Measurements from ENCODE around the gene XRCC1. TPM values are rescaled to one million over a fixed set of nuclear protein-coding genes. Genes with fewer than 3 reads are reported as not detected.
A peak's percentile ranks its signal among the peaks of the same experiment; 100 is the strongest.

XRCC1 gene
- total RNA-seq, 1 donor from 2014 or later: 29.6 TPM

GRCh38 chr19:43575955-43576878 is 890 bp upstream of the XRCC1 start:
- peak; percentile 68 for DNase-seq
- Mint-ChIP-seq H3K36me3 (ENCODE audit: low read depth) (peaks cover 14% of the 10 kb centered on the region), H3K4me3 (peak overlapping the region; percentile 96), H3K27me3 (no peaks in the 10 kb centered on the region), H3K4me1 (peaks cover 30% of the 10 kb centered on the region), H3K9me3 (no peaks in the 10 kb centered on the region), H3K27ac (peak overlapping the region; percentile 68)
- intact Hi-C loops (cut with micrococcal nuclease): loop anchor here (1.0 to 5.0 kb wide), 5 partner anchors 20 to 129 kb away; partner anchors contain the start of genes IRGQ, ZNF428, ZNF575 and ZNF576

DNA sequence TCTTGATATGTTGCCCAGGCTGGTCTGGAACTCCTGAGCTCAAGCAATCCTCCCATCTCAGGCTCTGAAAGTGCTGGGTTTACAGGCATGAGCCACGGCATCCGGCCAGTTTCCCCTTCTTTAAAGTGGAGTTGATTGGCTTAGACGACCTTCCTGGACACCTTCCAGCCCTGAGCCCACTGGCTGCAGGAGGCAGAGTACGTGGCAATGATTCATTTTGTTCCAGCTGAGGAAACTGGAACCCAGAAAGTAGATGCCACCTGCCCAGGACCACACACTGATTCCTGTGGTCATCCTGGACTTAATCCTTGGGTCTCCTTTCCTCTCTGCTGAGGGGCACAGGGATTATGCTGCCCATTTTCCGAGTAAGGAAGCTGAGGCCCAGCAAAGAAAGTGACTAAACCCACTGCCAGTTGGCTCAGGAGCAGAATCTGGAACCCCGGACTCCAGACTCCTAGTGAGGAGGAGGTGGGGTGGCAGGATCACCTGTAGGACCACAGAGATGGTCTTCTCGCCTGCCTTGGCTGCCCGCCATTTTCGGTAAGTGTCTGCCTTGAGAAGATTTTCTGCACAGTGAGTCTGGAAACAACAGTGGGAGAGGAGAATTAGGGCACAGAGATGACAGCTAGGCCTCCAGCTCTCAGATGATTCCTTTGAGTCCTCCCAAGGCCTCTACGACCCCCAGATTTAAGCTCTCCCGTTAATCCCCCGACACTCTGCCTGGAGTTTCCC is 737 bp downstream of the XRCC1 start:
- peak; percentile 65 for DNase-seq
- Mint-ChIP-seq H3K9me3 (no peaks in the 10 kb centered on the region), H3K27ac (peak overlapping the region; percentile 94), H3K4me3 (peak overlapping the region; percentile 96), H3K27me3 (no peaks in the 10 kb centered on the region), H3K36me3 (ENCODE audit: low read depth) (peaks cover 16% of the 10 kb centered on the region), H3K4me1 (peaks cover 23% of the 10 kb centered on the region)
- intact Hi-C loops (cut with micrococcal nuclease): loop anchor here (1.0 to 5.0 kb wide), 5 partner anchors 22 to 127 kb away; partner anchors contain the start of genes IRGQ, ZNF428, ZNF575 and ZNF576

- peaks cover 18% of the 10 kb centered on the region for H3K4me1 Mint-ChIP-seq
- no peak overlapping the region for H3K4me3 Mint-ChIP-seq
- no peak overlapping the region for H3K27ac Mint-ChIP-seq
- H3K9me3 Mint-ChIP-seq: no peaks in the 10 kb centered on the region
- no peaks in the 10 kb centered on the region for H3K27me3 Mint-ChIP-seq
- DNase-seq: no peak
- intact Hi-C loops (cut with micrococcal nuclease): no loop called here
- H3K36me3 Mint-ChIP-seq (ENCODE audit: low read depth): peaks cover 12% of the 10 kb centered on the region
These were observed 3.1 kb downstream of the XRCC1 start for GRCh38 chr19:43572171-43572588.

DNA sequence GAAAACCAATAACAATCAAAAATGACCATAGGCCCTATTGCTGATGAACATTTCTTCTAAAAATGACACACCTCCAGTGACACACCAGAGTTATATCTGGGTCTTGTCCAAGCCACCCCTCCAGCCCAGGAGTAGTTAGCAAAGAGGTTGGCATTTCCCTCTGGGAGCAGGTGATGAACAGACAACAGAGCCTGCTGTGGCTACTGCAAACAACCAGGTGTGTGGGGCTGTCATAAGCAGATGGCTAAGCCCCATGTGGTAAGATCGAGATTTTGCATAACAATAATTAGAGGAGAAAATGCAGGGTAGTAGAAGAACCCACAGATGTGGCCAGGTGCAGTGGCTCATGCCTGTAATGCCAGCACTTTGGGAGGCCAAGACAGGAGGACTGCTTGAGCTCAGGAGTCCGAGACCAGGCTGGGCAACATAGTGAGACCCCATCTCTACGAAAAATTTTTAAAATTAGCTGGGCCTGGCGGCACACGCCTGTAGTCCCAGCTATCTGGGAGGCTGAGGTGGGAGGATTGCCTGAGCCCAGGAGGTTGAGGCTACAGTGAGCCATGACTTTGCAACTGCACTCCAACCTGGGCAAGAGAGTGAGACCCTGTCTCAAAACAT is 5.0 kb downstream of the XRCC1 start:
- Mint-ChIP-seq H3K36me3 (ENCODE audit: low read depth) (peaks cover 10% of the 10 kb centered on the region), H3K4me3 (no peak overlapping the region), H3K4me1 (peaks cover 14% of the 10 kb centered on the region), H3K27me3 (no peaks in the 10 kb centered on the region), H3K9me3 (no peaks in the 10 kb centered on the region), H3K27ac (peak overlapping the region; percentile 34)
- intact Hi-C loops (cut with micrococcal nuclease): no loop called here
- DNase-seq: no peak

- no peak for DNase-seq
- peaks cover 8% of the 10 kb centered on the region for H3K36me3 Mint-ChIP-seq (ENCODE audit: low read depth)
- H3K27me3 Mint-ChIP-seq: no peaks in the 10 kb centered on the region
- no peaks in the 10 kb centered on the region for H3K9me3 Mint-ChIP-seq
- peaks cover 10% of the 10 kb centered on the region for H3K4me1 Mint-ChIP-seq
- H3K4me3 Mint-ChIP-seq: no peak overlapping the region
- no peak overlapping the region for H3K27ac Mint-ChIP-seq
- intact Hi-C loops (cut with micrococcal nuclease): no loop called here
These were observed 5.7 kb downstream of the XRCC1 start for GRCh38 chr19:43569657-43570056.

DNA sequence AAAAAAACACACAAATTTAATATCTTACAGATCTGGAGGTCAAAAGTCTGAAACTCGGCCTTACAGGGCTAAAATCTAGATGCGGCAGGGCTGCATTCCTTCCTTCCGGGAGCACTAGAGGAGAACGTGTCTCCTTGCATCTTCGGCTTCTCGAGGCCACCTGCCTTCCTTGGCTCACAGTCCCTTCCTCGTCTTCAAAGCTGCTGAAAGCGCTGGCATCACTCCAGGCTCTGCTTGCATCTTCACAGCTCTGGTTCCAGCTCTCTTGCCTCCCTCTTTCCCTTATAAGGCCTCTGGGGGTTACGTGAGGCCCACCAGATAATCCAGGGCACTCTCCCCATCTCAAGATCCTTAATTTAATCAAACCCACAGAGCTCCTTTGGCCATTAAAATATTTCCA is 10.5 kb downstream of the XRCC1 start:
- Mint-ChIP-seq H3K27me3 (no peaks in the 10 kb centered on the region), H3K4me3 (no peak overlapping the region)

GRCh38 chr19:43563816-43564457 is 11.4 kb downstream of the XRCC1 start:
- intact Hi-C loops (cut with micrococcal nuclease): no loop called here
- peak overlapping the region; percentile 89 for H3K27ac Mint-ChIP-seq

More for the DNA sequence above, 10.5 kb downstream of the XRCC1 start:
- Mint-ChIP-seq H3K27ac (no peak overlapping the region), H3K4me1 (peaks cover 31% of the 10 kb centered on the region), H3K36me3 (ENCODE audit: low read depth) (peaks cover 25% of the 10 kb centered on the region), H3K9me3 (no peaks in the 10 kb centered on the region)
- DNase-seq: no peak
- intact Hi-C loops (cut with micrococcal nuclease): no loop called here

DNA sequence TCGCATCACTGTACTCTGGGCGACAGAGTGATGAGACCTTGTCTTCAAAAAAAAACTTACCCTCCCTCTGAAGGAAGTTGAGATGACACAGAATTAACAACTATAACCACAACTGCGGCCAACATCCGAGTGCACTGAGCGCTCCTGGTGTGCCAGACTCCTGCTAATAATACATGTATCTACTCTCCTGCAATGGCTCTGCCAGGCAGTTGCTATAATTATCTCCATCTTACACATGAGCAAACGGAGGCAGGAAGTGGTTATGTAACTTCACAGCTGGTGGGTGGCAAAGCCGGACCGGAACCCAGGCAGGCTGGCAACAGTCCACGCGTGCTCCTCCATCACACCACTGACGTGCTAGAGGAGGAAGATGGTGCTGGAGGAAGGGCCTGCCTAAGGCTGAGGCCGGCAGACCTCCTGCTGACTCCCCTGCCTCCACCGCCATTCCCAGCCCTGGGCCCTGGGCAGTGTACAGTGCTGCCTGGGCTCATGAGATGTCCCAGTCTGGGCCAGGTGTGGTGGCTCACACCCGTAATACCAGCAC is 12.6 kb downstream of the XRCC1 start:
- intact Hi-C loops (cut with micrococcal nuclease): no loop called here
- DNase-seq: peak; percentile 87

More at GRCh38 chr19:43563816-43564457, 11.4 kb downstream of the XRCC1 start:
- no peaks in the 10 kb centered on the region for H3K9me3 Mint-ChIP-seq
- no peak overlapping the region for H3K4me3 Mint-ChIP-seq
- H3K4me1 Mint-ChIP-seq: peaks cover 31% of the 10 kb centered on the region
- peaks cover 27% of the 10 kb centered on the region for H3K36me3 Mint-ChIP-seq (ENCODE audit: low read depth)
- H3K27me3 Mint-ChIP-seq: no peaks in the 10 kb centered on the region
- no peak for DNase-seq

DNA sequence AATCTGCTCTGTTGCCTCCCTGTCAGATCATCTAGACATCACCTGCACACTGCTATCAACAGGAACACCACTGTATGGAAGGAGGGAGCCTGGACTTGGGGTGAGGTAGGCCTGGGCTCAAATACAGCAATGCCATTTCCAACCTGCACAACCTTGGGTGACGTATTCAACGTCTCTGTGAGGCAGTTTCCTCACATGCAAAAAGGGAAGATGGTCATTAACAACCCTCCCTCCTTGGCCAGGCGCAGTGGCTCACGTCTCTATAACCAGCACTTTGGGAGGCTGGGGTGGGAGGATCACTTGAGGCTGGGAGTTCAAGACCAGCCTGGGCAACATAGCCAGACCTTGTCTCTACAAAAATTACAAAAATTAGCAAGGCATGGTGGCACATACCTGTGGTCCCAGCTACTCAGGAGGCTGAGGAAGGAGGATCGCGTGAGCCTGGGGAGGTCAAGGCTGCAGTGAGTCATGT is 13.1 kb downstream of the XRCC1 start:
- H3K9me3 Mint-ChIP-seq: no peaks in the 10 kb centered on the region
- H3K4me1 Mint-ChIP-seq: peaks cover 31% of the 10 kb centered on the region
- intact Hi-C loops (cut with micrococcal nuclease): no loop called here

More for the DNA sequence above, 12.6 kb downstream of the XRCC1 start:
- H3K27me3 Mint-ChIP-seq: no peaks in the 10 kb centered on the region
- H3K4me1 Mint-ChIP-seq: peaks cover 31% of the 10 kb centered on the region
- H3K27ac Mint-ChIP-seq: peak overlapping the region; percentile 91
- H3K36me3 Mint-ChIP-seq (ENCODE audit: low read depth): peaks cover 29% of the 10 kb centered on the region
- peak overlapping the region; percentile 55 for H3K4me3 Mint-ChIP-seq
- H3K9me3 Mint-ChIP-seq: no peaks in the 10 kb centered on the region

GRCh38 chr19:43561139-43561970 is 14.0 kb downstream of the XRCC1 start:
- DNase-seq: no peak
- peak overlapping the region; percentile 35 for H3K27ac Mint-ChIP-seq
- intact Hi-C loops (cut with micrococcal nuclease): no loop called here
- no peak overlapping the region for H3K4me3 Mint-ChIP-seq
- H3K27me3 Mint-ChIP-seq: no peaks in the 10 kb centered on the region
- H3K9me3 Mint-ChIP-seq: no peaks in the 10 kb centered on the region
- peaks cover 33% of the 10 kb centered on the region for H3K36me3 Mint-ChIP-seq (ENCODE audit: low read depth)
- peaks cover 29% of the 10 kb centered on the region for H3K4me1 Mint-ChIP-seq

More for the DNA sequence above, 13.1 kb downstream of the XRCC1 start:
- Mint-ChIP-seq H3K36me3 (ENCODE audit: low read depth) (peaks cover 32% of the 10 kb centered on the region), H3K27ac (peak overlapping the region; percentile 91), H3K27me3 (no peaks in the 10 kb centered on the region), H3K4me3 (peak overlapping the region; percentile 55)
- DNase-seq: no peak

GRCh38 chr19:43560687-43561086 is 14.6 kb downstream of the XRCC1 start:
- intact Hi-C loops (cut with micrococcal nuclease): no loop called here
- Mint-ChIP-seq H3K27me3 (no peaks in the 10 kb centered on the region), H3K27ac (peak overlapping the region; percentile 25), H3K4me3 (no peak overlapping the region), H3K9me3 (no peaks in the 10 kb centered on the region), H3K4me1 (peaks cover 29% of the 10 kb centered on the region), H3K36me3 (ENCODE audit: low read depth) (peaks cover 33% of the 10 kb centered on the region)
- DNase-seq: no peak

GRCh38 chr19:43555185-43555770 is 20.0 kb downstream of the XRCC1 start:
- peak; percentile 96 for DNase-seq
- Mint-ChIP-seq H3K36me3 (ENCODE audit: low read depth) (peaks cover 31% of the 10 kb centered on the region), H3K27ac (peak overlapping the region; percentile 3), H3K4me3 (no peak overlapping the region), H3K9me3 (no peaks in the 10 kb centered on the region), H3K4me1 (peaks cover 8% of the 10 kb centered on the region), H3K27me3 (no peaks in the 10 kb centered on the region)
- intact Hi-C loops (cut with micrococcal nuclease): loop anchor here (1.0 kb wide), 2 partner anchors 39 to 97 kb away; no protein-coding TSS in a partner anchor

Data from activated CD4-positive, alpha-beta T cell treated with anti-CD3 and anti-CD28 coated beads, Interleukin-2, amount 10 ng/mL, durations not matched to agents 24 days and 14 days (primary cell).